Fibroblast of pulmonary artery (primary cell): ENCODE data around the gene CFAP91.
A peak's percentile ranks its signal among the peaks of the same experiment; 100 is the strongest.

Source experiments
- DNase-seq: peaks from one replicate; pipeline ENCODE4 v3.0.0-alpha.2; 2010; ENCODE audit warnings: low read depth
- H3K4me3 ChIP-seq: replicated peaks from 2 replicates; pipeline ENCODE4 v1.5.1; 2011; ENCODE audit warnings: low read depth, mild to moderate bottlenecking, control low read depth, low read length, moderate library complexity
- TF ChIP-seq, protein P1 (sequence below): IDR thresholded peaks from 2 replicates; pipeline ENCODE4 v1.5.1; 2011; ENCODE audit warnings: mild to moderate bottlenecking, control low read depth, low read length, inconsistent platforms; ENCODE audit errors: missing control alignments

CFAP91 gene

DNA sequence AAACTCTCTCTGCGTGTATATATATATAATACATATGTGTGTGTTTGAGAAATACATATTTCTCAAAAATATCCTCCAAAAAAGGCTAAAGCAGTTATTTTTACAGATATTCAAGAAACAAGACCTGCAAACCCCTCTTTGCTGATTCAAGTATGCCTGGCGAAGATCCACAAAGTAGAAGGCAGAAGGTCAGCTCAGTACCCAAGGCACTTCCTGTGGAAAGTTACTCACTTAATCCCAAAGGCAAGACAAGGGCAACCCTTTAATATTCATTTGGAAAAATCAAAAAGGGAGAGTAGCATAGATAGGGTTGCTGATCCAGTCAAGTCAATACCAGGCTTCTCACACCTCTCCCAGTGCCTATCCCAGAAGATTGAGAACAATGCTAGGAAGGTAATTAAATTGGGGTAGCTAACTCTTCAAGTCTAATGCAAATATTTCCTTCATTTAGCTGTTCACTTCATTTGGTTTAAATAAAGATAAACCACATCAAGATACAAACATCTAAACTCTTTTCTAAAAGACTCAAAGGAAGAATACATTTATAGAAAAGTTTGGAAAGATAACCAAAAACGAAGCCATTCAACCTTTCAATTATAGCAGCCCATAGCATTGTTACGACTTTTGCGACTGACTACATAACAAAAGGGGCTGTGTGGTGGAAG lies 32.8 kb upstream of the CFAP91 start:
- no peak overlapping the region for H3K4me3 ChIP-seq
- TF ChIP-seq, protein P1, sequence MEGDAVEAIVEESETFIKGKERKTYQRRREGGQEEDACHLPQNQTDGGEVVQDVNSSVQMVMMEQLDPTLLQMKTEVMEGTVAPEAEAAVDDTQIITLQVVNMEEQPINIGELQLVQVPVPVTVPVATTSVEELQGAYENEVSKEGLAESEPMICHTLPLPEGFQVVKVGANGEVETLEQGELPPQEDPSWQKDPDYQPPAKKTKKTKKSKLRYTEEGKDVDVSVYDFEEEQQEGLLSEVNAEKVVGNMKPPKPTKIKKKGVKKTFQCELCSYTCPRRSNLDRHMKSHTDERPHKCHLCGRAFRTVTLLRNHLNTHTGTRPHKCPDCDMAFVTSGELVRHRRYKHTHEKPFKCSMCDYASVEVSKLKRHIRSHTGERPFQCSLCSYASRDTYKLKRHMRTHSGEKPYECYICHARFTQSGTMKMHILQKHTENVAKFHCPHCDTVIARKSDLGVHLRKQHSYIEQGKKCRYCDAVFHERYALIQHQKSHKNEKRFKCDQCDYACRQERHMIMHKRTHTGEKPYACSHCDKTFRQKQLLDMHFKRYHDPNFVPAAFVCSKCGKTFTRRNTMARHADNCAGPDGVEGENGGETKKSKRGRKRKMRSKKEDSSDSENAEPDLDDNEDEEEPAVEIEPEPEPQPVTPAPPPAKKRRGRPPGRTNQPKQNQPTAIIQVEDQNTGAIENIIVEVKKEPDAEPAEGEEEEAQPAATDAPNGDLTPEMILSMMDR: no peak
- DNase-seq: peak; percentile 31

DNA sequence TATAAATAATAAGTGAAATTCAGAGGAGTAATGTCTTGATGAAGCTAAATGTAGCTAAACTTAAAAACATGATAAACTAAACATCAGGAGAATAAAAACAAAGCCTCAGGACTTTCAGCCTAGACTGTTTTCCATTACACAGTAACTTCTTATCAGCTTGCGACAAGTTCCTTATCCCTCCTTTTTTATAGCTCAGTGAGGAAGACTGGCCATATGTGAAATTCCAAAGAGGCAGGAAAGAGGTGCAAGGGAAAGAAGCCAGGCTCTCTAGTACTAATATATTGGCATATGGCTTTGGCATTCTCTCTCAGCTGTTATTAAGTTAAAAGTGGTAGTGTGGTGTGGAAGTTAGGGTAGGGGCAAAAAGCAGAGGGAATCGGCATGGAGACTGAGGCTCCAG lies 30.0 kb upstream of the CFAP91 start:
- DNase-seq: no peak
- no peak overlapping the region for H3K4me3 ChIP-seq
- TF ChIP-seq, protein P1: no peak

DNA sequence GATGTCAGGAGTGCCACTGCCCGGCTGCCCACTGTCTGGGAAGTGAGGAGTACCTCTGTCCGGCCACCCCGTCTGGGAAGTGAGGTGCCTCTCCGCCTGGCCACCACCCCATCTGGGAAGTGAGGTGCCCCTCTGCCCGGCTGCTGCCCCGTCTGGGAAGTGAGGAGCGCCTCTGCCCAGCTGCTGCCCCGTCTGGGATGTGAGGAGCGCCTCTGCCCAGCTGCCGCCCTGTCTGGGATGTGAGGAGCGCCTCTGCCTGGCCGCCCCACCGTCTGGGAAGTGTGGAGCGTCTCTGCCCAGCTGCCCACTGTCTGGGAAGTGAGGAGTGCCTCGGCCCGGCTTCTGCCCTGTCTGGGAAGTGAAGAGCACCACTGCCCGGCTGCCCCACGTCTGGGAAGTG lies 28.9 kb upstream of the CFAP91 start:
- DNase-seq: no peak
- no peak overlapping the region for H3K4me3 ChIP-seq
- TF ChIP-seq, protein P1: no peak

DNA sequence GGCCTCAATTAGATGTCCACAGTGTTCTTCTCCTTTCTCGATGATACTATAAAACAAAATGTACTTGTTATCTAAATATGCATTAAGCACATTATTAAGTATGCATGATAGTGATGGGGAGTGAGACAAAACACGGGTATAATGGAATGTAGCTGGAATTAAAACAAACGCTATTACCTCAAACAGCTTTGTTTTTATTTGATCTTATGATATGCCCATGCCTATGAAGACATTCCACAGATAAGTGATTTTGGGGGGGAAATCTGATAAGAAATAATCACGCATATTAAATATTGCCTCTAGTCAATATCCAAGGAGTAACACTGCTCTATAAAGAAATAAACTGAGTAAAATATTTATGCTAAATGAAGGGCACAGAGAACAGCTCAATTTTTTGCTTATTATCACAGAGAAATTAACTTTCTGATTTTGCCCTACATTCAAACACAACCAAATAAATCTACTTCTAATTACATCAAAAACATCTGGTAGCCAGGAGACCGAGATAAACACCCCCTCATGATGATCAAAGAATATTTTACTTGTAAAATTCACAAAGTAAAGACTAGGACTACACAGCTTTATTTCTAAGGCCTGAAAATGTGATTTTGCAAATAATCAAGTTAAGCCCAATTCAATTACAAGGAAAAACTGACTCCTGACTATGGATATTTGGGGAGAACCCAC lies 27.5 kb upstream of the CFAP91 start:
- H3K4me3 ChIP-seq: no peak overlapping the region
- DNase-seq: no peak
- TF ChIP-seq, protein P1: no peak

DNA sequence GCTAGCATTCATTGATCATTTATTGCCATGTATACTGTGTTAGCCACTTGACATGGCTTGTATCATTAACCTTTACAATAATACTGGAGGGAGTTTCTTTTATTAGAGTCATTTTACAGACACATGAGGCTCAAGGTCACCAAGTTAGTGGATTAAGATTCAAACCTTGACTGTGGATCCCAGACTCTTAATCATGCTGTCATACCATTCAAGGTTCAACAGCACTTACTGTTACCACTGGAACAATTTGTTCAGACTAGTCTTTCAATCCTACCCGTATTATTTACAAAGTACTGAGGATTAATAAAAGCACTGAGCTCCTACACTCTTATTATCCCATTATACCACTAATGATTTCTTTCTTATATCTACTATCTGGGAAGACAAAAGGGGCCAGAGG lies 26.8 kb upstream of the CFAP91 start:
- H3K4me3 ChIP-seq: peak overlapping the region; percentile 71
- TF ChIP-seq, protein P1: no peak
- no peak for DNase-seq

DNA sequence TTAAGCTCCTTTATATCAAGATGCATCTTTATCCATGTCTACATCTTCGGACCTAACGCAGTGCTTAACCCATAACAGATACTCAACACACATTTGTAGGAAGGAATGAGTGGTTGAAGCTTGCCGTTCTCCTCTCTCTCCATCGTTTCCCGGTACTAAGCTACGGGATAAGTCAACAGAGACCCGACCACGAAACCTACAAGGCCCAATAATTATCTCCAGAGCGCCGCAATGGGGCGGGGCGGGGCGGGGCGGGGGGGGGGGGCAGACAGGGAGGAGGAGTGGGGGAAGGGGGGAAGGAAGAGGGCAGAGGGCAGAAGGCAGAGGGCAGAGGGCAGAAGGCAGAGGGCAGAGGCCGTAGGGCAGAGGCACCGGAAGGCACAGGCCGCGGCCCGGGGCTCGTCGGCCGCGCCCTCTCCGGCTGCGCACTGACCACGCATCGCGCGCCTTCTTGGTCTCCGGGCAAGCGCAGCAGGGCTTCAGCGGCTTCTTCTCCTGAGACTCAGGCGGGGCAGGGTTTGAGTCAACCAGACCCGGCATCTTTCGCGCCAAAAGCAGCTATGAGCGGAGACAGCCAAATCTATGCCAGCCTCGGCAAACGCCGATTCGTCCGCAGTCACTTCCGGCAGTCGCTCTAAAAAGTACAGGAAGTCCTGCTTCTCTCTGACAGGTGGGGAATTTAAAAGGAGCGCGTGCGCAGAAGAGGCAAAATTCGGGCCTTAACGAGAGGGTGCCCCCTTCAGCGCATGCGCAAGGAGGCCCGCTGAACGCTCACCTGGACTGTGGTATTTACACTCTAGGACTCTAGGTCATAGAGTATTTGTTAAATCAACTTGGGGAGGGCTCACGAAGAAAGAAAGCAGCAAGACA lies 25.8 kb upstream of the CFAP91 start, which contains the start of gene COX17:
Gene COX17, minus strand, starts transcription at position 636 of the 870 bp plus-strand sequence. Its CDS starts 96 bp downstream, at position 540.
- H3K4me3 ChIP-seq: peak within 1 kb of the TSS; percentile 71
- TF ChIP-seq, protein P1: no peak
- DNase-seq: peak; percentile 97
